ENCODE data around the gene DNAJC30.

DNA sequence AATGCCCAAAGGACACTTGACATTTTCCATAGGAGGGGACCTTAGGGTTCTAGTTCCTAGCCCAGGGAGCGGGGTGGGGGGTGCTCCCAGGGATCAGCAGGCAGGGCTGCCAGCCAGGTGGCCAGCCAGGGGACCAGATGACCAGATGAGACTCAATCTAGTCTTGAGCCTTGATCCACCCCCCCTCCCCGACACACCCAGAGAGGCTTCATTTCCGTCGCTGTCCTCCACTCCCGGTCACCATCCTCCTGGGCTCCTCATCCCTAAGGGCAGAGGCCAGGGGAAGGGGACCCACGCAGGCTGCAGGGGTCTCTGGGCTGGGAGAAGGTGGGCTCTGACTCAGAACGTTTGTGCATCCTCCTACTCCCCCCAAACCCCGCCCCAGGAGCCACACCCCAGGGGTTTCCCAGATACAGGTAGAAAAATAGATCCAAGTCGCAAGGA is 35.2 kb upstream of the DNAJC30 start:
- TF ChIP-seq CTCF (IDR thresholded peaks at IDR 0.05) (no peak), POLR2A (IDR thresholded peaks at IDR 0.05) (no peak)

Measured in tibial nerve (tissue), 3 donors.